ENCODE data around the gene PSMA5. TPM values are rescaled to one million over a fixed set of nuclear protein-coding genes. Genes with fewer than 3 reads are reported as not detected.

Gene PSMA5
- total and polyA plus RNA-seq, 2 of the 13 experiments (the other 11 are each of a cell fraction or from before 2014, with no cell fraction given), result 140 to 169 TPM

DNA sequence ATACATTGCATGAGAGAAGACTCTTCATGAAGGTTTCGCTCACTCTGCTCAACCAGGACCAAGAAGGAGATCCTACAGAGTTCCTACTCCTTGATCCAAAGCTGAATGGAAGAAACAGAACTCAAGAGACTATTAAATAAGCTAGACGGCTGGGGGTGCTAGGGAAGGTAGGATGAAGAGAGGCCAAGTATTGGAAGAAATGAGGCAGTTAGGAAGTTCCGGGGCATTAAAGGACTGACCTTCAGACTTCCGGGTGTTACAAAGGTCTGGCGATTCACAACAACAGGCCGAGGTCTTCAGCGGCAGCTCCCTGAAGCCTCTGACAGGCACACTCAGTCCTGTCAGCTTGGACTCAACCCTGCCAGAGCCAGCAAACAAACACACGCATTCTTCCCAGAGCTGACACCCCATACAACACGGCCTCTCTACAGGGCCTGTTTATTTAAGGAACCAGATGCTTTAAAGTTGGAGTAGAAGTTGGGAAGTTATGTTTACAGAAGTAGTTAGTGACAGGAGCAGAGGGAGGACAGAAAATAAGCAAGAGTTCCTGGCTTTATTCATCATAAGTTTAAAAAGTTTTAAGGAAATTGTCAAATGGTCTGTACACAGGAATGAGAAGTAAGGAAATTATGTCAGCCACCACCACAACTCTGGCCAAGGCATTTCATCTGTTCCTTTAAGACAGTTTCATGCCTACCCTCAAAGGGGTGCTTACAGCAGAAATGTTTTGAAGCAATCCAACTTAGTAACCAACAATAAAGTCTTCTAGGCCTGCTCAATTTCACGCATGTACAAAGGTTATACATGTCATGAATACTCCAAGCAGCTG, 33.2 kb downstream of the PSMA5 start (continued):
- no peak for TF ChIP-seq ZBTB8A (CRISPR knock-in tag; IDR thresholded peaks at IDR 0.05; ENCODE audit: borderline replicate concordance, low read depth)
- TF ChIP-seq TBX2 (CRISPR knock-in tag; IDR thresholded peaks at IDR 0.05; ENCODE audit: borderline replicate concordance), result peak; percentile 98
- peak; percentile 97; the same call in 2 of the 3 replicates for TF ChIP-seq MXI1 (IDR thresholded peaks at IDR 0.05; ENCODE audit: borderline replicate concordance, low read depth, low read length)
- no peak for TF ChIP-seq ZZZ3 (CRISPR knock-in tag; IDR thresholded peaks at IDR 0.05; ENCODE audit: borderline replicate concordance)
- TF ChIP-seq SCMH1 (CRISPR knock-in tag; IDR thresholded peaks at IDR 0.05; ENCODE audit: borderline replicate concordance), result no peak
- TF ChIP-seq ZC3H4 (CRISPR knock-in tag; IDR thresholded peaks at IDR 0.05; ENCODE audit: borderline replicate concordance), result no peak
- TF ChIP-seq, protein P1, sequence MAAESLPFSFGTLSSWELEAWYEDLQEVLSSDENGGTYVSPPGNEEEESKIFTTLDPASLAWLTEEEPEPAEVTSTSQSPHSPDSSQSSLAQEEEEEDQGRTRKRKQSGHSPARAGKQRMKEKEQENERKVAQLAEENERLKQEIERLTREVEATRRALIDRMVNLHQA (CRISPR knock-in tag; IDR thresholded peaks at IDR 0.05), result no peak
- TF ChIP-seq ZNF430 (CRISPR knock-in tag; IDR thresholded peaks at IDR 0.05), result peak; percentile 92
- TF ChIP-seq, protein P2, sequence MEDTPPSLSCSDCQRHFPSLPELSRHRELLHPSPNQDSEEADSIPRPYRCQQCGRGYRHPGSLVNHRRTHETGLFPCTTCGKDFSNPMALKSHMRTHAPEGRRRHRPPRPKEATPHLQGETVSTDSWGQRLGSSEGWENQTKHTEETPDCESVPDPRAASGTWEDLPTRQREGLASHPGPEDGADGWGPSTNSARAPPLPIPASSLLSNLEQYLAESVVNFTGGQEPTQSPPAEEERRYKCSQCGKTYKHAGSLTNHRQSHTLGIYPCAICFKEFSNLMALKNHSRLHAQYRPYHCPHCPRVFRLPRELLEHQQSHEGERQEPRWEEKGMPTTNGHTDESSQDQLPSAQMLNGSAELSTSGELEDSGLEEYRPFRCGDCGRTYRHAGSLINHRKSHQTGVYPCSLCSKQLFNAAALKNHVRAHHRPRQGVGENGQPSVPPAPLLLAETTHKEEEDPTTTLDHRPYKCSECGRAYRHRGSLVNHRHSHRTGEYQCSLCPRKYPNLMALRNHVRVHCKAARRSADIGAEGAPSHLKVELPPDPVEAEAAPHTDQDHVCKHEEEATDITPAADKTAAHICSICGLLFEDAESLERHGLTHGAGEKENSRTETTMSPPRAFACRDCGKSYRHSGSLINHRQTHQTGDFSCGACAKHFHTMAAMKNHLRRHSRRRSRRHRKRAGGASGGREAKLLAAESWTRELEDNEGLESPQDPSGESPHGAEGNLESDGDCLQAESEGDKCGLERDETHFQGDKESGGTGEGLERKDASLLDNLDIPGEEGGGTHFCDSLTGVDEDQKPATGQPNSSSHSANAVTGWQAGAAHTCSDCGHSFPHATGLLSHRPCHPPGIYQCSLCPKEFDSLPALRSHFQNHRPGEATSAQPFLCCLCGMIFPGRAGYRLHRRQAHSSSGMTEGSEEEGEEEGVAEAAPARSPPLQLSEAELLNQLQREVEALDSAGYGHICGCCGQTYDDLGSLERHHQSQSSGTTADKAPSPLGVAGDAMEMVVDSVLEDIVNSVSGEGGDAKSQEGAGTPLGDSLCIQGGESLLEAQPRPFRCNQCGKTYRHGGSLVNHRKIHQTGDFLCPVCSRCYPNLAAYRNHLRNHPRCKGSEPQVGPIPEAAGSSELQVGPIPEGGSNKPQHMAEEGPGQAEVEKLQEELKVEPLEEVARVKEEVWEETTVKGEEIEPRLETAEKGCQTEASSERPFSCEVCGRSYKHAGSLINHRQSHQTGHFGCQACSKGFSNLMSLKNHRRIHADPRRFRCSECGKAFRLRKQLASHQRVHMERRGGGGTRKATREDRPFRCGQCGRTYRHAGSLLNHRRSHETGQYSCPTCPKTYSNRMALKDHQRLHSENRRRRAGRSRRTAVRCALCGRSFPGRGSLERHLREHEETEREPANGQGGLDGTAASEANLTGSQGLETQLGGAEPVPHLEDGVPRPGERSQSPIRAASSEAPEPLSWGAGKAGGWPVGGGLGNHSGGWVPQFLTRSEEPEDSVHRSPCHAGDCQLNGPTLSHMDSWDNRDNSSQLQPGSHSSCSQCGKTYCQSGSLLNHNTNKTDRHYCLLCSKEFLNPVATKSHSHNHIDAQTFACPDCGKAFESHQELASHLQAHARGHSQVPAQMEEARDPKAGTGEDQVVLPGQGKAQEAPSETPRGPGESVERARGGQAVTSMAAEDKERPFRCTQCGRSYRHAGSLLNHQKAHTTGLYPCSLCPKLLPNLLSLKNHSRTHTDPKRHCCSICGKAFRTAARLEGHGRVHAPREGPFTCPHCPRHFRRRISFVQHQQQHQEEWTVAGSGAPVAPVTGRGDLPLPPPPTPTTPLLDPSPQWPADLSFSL (CRISPR knock-in tag; IDR thresholded peaks at IDR 0.05), result peak; percentile 62; the same call in 1 of the 2 replicates
- no peak for TF ChIP-seq ZNF253 (CRISPR knock-in tag; IDR thresholded peaks at IDR 0.05; ENCODE audit: borderline replicate concordance)
- TF ChIP-seq, protein P3, sequence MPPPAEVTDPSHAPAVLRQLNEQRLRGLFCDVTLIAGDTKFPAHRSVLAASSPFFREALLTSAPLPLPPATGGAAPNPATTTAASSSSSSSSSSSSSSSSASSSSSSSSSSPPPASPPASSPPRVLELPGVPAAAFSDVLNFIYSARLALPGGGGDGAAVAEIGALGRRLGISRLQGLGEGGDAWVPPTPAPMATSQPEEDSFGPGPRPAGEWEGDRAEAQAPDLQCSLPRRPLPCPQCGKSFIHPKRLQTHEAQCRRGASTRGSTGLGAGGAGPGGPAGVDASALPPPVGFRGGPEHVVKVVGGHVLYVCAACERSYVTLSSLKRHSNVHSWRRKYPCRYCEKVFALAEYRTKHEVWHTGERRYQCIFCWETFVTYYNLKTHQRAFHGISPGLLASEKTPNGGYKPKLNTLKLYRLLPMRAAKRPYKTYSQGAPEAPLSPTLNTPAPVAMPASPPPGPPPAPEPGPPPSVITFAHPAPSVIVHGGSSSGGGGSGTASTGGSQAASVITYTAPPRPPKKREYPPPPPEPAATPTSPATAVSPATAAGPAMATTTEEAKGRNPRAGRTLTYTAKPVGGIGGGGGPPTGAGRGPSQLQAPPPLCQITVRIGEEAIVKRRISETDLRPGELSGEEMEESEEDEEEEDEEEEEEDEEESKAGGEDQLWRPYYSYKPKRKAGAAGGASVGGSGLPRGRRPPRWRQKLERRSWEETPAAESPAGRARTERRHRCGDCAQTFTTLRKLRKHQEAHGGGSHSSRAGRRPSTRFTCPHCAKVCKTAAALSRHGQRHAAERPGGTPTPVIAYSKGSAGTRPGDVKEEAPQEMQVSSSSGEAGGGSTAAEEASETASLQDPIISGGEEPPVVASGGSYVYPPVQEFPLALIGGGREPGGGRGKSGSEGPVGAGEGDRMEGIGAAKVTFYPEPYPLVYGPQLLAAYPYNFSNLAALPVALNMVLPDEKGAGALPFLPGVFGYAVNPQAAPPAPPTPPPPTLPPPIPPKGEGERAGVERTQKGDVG (CRISPR knock-in tag; IDR thresholded peaks at IDR 0.05; ENCODE audit: borderline replicate concordance), result peak; percentile 62; the same call in 1 of the 2 replicates
- peak; percentile 42; the same call in 1 of the 2 replicates for TF ChIP-seq YEATS2 (CRISPR knock-in tag; IDR thresholded peaks at IDR 0.05; ENCODE audit: borderline replicate concordance)
- TF ChIP-seq TCF7L2 (IDR thresholded peaks at IDR 0.05; ENCODE audit: low read depth, low read length), result no peak; the same call in 1 of the 2 replicates
- TF ChIP-seq ZNF335 (CRISPR knock-in tag; IDR thresholded peaks at IDR 0.05), result no peak
- peak; percentile 68; the same call in 1 of the 2 replicates for TF ChIP-seq ZNF556 (CRISPR knock-in tag; IDR thresholded peaks at IDR 0.05; ENCODE audit: borderline replicate concordance)
- TF ChIP-seq ZNF101 (CRISPR knock-in tag; IDR thresholded peaks at IDR 0.05; ENCODE audit: borderline replicate concordance, low read depth), result no peak
- TF ChIP-seq, protein P4, sequence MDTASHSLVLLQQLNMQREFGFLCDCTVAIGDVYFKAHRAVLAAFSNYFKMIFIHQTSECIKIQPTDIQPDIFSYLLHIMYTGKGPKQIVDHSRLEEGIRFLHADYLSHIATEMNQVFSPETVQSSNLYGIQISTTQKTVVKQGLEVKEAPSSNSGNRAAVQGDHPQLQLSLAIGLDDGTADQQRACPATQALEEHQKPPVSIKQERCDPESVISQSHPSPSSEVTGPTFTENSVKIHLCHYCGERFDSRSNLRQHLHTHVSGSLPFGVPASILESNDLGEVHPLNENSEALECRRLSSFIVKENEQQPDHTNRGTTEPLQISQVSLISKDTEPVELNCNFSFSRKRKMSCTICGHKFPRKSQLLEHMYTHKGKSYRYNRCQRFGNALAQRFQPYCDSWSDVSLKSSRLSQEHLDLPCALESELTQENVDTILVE (CRISPR knock-in tag; IDR thresholded peaks at IDR 0.05), result peak; percentile 58; the same call in 1 of the 2 replicates
